H9 (cell line): Measurements from ENCODE around the gene SFXN5. TPM values are rescaled to one million over a fixed set of nuclear protein-coding genes. Genes with fewer than 3 reads are reported as not detected.
A peak's percentile ranks its signal among the peaks of the same experiment; 100 is the strongest.

ENCODE experiments used
- DNase-seq: peaks from one replicate; pipeline ENCODE4 v3.0.0-alpha.2; 2017
- H2AFZ ChIP-seq: one replicate; pipeline ENCODE4 v1.6.1; 2013; ENCODE audit warnings: mild to moderate bottlenecking, low read length, control low read depth, moderate library complexity
- H2AK5ac ChIP-seq: 2 replicates; pipeline ENCODE4 v1.6.1; 2013; ENCODE audit warnings: low read length, control low read depth, mixed read lengths; ENCODE audit not compliant: insufficient read length
- H2BK120ac ChIP-seq: one replicate; pipeline ENCODE4 v1.6.1; 2013; ENCODE audit warnings: low read depth, mild to moderate bottlenecking, low read length, control low read depth, inconsistent platforms; ENCODE audit not compliant: poor library complexity, severe bottlenecking
- H2BK12ac ChIP-seq: 2 replicates; pipeline ENCODE4 v1.6.1; 2013; ENCODE audit warnings: low read length, control low read depth, mixed read lengths, low read depth; ENCODE audit not compliant: insufficient read length
- H2BK15ac ChIP-seq: 2 replicates; pipeline ENCODE4 v1.6.1; 2013; ENCODE audit warnings: low read depth, low read length, control low read depth
- H2BK20ac ChIP-seq: one replicate; pipeline ENCODE4 v1.6.1; 2013; ENCODE audit warnings: low read depth, mild to moderate bottlenecking, low read length, control low read depth, inconsistent platforms; ENCODE audit not compliant: poor library complexity, severe bottlenecking
- H2BK5ac ChIP-seq: 2 replicates; pipeline ENCODE4 v1.6.1; 2013; ENCODE audit warnings: low read length, control low read depth, mixed read lengths; ENCODE audit not compliant: insufficient read length
- H3K14ac ChIP-seq: 2 replicates; pipeline ENCODE4 v1.6.1; 2013; ENCODE audit warnings: low read length, control low read depth; ENCODE audit not compliant: insufficient read depth
- H3K18ac ChIP-seq: 2 replicates; pipeline ENCODE4 v1.6.1; 2013; ENCODE audit warnings: low read depth, mild to moderate bottlenecking, mixed read lengths, low read length, control low read depth; ENCODE audit not compliant: insufficient read length
- H3K23ac ChIP-seq: 2 replicates; pipeline ENCODE4 v1.6.1; 2013; ENCODE audit warnings: low read length, control low read depth, mixed read lengths, low read depth; ENCODE audit not compliant: insufficient read length
- H3K23me2 ChIP-seq: 2 replicates; pipeline ENCODE4 v1.6.1; 2013; ENCODE audit warnings: low read depth, mild to moderate bottlenecking, mixed read lengths, low read length, control low read depth; ENCODE audit not compliant: insufficient read length, poor library complexity, severe bottlenecking
- H3K27ac ChIP-seq: 2 replicates; pipeline ENCODE4 v1.5.1; 2013; ENCODE audit warnings: low read length, control low read depth, mixed read lengths, low read depth; ENCODE audit not compliant: insufficient read length
- H3K27me3 ChIP-seq: 2 replicates; pipeline ENCODE4 v1.6.1; 2013; ENCODE audit warnings: low read length, control low read depth, inconsistent platforms; ENCODE audit not compliant: insufficient read depth
- H3K4ac ChIP-seq: 2 replicates; pipeline ENCODE4 v1.6.1; 2013; ENCODE audit warnings: low read depth, mild to moderate bottlenecking, control low read depth, inconsistent platforms, low read length, moderate library complexity
- H3K4me1 ChIP-seq: 2 replicates; pipeline ENCODE4 v1.6.1; 2013; ENCODE audit warnings: low read length, control low read depth, inconsistent platforms; ENCODE audit not compliant: insufficient read depth
- H3K4me2 ChIP-seq: 2 replicates; pipeline ENCODE4 v1.6.1; 2013; ENCODE audit warnings: low read length, control low read depth, mixed read lengths; ENCODE audit not compliant: insufficient read length, insufficient read depth
- H3K56ac ChIP-seq: 2 replicates; pipeline ENCODE4 v1.6.1; 2013; ENCODE audit warnings: low read depth, mild to moderate bottlenecking, mixed read lengths, low read length, control low read depth; ENCODE audit not compliant: insufficient read length
- H3K79me1 ChIP-seq: 2 replicates; pipeline ENCODE4 v1.6.1; 2013; ENCODE audit warnings: low read depth, mild to moderate bottlenecking, moderate library complexity, low read length, control low read depth, inconsistent platforms; ENCODE audit not compliant: insufficient read depth, poor library complexity, severe bottlenecking
- H3K79me2 ChIP-seq: 2 replicates; pipeline ENCODE4 v1.6.1; 2013; ENCODE audit warnings: low read length, control low read depth, inconsistent platforms; ENCODE audit not compliant: insufficient read depth
- H3K9ac ChIP-seq: 2 replicates; pipeline ENCODE4 v1.6.1; 2013; ENCODE audit warnings: low read length, control low read depth, mixed read lengths; ENCODE audit not compliant: insufficient read length; ENCODE audit errors: extremely low read depth
- H3K9me3 ChIP-seq: one replicate; pipeline ENCODE4 v1.6.1; 2013; ENCODE audit warnings: low read depth, low read length, inconsistent platforms; ENCODE audit not compliant: control insufficient read depth
- H3T11ph ChIP-seq: one replicate; pipeline ENCODE4 v1.6.1; 2013; ENCODE audit warnings: mild to moderate bottlenecking, low read length, control low read depth, inconsistent platforms
- H4K20me1 ChIP-seq: one replicate; pipeline ENCODE4 v1.6.1; 2013; ENCODE audit not compliant: control insufficient read depth, insufficient read length, insufficient read depth
- H4K5ac ChIP-seq: 2 replicates; pipeline ENCODE4 v1.6.1; 2013; ENCODE audit warnings: low read depth, mild to moderate bottlenecking, mixed read lengths, low read length, control low read depth; ENCODE audit not compliant: insufficient read length
- H4K8ac ChIP-seq: replicated peaks from 2 replicates; pipeline ENCODE4 v1.6.1; 2013; ENCODE audit warnings: low read length, control low read depth, mixed read lengths, low read depth; ENCODE audit not compliant: insufficient read length
- H4K91ac ChIP-seq: 2 replicates; pipeline ENCODE4 v1.6.1; 2013; ENCODE audit warnings: low read depth, mild to moderate bottlenecking, moderate library complexity, mixed read lengths, low read length, control low read depth; ENCODE audit not compliant: insufficient read length
- H3K27ac Mint-ChIP-seq, 3 experiments: 2 replicates in 2 of 3; 3 replicates in 1 of 3; pipeline ENCODE4 v1.8.0; 2020 to 2021; ENCODE audit warnings: mixed read lengths in 3 of 3, mild to moderate bottlenecking in 1 of 3, moderate library complexity in 1 of 3
- H3K27me3 Mint-ChIP-seq: 2 replicates; pipeline ENCODE4 v1.8.0; 2021; ENCODE audit warnings: low read depth, mild to moderate bottlenecking, moderate library complexity, mixed read lengths
- H3K36me3 Mint-ChIP-seq, 3 experiments: 2 replicates in 2 of 3; 3 replicates in 1 of 3; pipeline ENCODE4 v1.8.0; 2020 to 2021; ENCODE audit warnings: low read depth in 3 of 3, mixed read lengths in 3 of 3; ENCODE audit not compliant: insufficient read depth in 1 of 3
- H3K4me1 Mint-ChIP-seq, 2 experiments: 2 replicates each; pipeline ENCODE4 v1.8.0; 2020; ENCODE audit warnings: mixed read lengths in 2 of 2
- H3K4me3 Mint-ChIP-seq, 2 experiments: 2 replicates in 1 of 2; 3 replicates in 1 of 2; pipeline ENCODE4 v1.8.0; 2020 to 2021; ENCODE audit warnings: mild to moderate bottlenecking in 2 of 2, mixed read lengths in 2 of 2, moderate library complexity in 1 of 2
- H3K9me3 Mint-ChIP-seq, 2 experiments: 2 replicates in 1 of 2; 3 replicates in 1 of 2; pipeline ENCODE4 v1.8.0; 2020; ENCODE audit warnings: mild to moderate bottlenecking in 2 of 2, mixed read lengths in 2 of 2, moderate library complexity in 1 of 2
- CTCF ChIP-seq: fragments of 200-600 bp; sonication (generic); conservative IDR thresholded peaks from 3 replicates; pipeline ENCODE4 v1.8.0; 2021; ENCODE audit warnings: antibody characterized with exemption, mild to moderate bottlenecking
- WGBS: extraction: QIAGEN DNeasy Blood & Tissue Kit; methylation state at CpG from one replicate; pipeline ENCODE4 v1.1.7; 2013; ENCODE audit warnings: missing lambda C conversion rate, low lambda C conversion rate, mixed read lengths; ENCODE audit not compliant: insufficient read length; ENCODE audit errors: extremely low coverage; 5-methylcytosine and 5-hydroxymethylcytosine counted together
- total RNA-seq: library from RNA; stranded (reverse); gene quantifications from 2 replicates; pipeline ENCODE4 v1.2.1, GENCODE V29; 2021

SFXN5 gene
- total RNA-seq, 1 experiment from 2014 or later: 30.9 TPM

- Histone ChIP-seq H3T11ph (no peak overlapping the region), H3K79me1 (no peaks in the 10 kb centered on the region), H4K91ac (no peak overlapping the region), H2BK20ac (peak overlapping the region; percentile 26), H2BK5ac (no peak overlapping the region), H3K9me3 (no peaks in the 10 kb centered on the region), H3K14ac (no peak overlapping the region), H3K79me2 (no peaks in the 10 kb centered on the region), H3K23me2 (no peaks in the 10 kb centered on the region), H4K5ac (no peak overlapping the region), H3K4me1 (no peaks in the 10 kb centered on the region), H4K8ac (no peak overlapping the region), H3K9ac (no peak overlapping the region), H3K56ac (no peak overlapping the region), H3K4me2 (no peak overlapping the region), H3K4ac (no peak overlapping the region), H4K20me1 (no peaks in the 10 kb centered on the region), H2BK12ac (no peak overlapping the region), H3K27me3 (no peaks in the 10 kb centered on the region), H2BK120ac (no peak overlapping the region), H2AK5ac (no peak overlapping the region), H3K18ac (no peak overlapping the region), H2BK15ac (no peak overlapping the region), H2AFZ (no peak overlapping the region), H3K27ac (no peak overlapping the region), H3K23ac (no peak overlapping the region)
- no peaks in the 10 kb centered on the region for H3K27me3 Mint-ChIP-seq
- H3K4me1 Mint-ChIP-seq: peaks cover 6 to 9% of the 10 kb centered on the region in 2 experiments
- peak overlapping the region in 1 of 3 experiments; percentile 70; a peak in 2 of 7 replicates for H3K27ac Mint-ChIP-seq
- WGBS: no CpG with 5 or more reads among the region's 12 CpGs
- no peaks in the 10 kb centered on the region for H3K9me3 Mint-ChIP-seq
- TF ChIP-seq CTCF: no peak
- no peak overlapping the region for H3K4me3 Mint-ChIP-seq
- DNase-seq: no peak
- peaks cover 3 to 10% (median 8%) of the 10 kb centered on the region in 3 experiments; a peak in 5 of 7 replicates for H3K36me3 Mint-ChIP-seq
These were observed 27.3 kb downstream of the SFXN5 start for GRCh38 chr2:73043929-73044832.
